GM18520 (cell line): ENCODE results near the gene TMEM255B.

Experiments used
- ATAC-seq: cut with Tn5 transposase; IDR thresholded peaks from one replicate; pipeline ENCODE4 v1.9.1; 2021; ENCODE audit not compliant: unreplicated experiment

Gene TMEM255B

DNA sequence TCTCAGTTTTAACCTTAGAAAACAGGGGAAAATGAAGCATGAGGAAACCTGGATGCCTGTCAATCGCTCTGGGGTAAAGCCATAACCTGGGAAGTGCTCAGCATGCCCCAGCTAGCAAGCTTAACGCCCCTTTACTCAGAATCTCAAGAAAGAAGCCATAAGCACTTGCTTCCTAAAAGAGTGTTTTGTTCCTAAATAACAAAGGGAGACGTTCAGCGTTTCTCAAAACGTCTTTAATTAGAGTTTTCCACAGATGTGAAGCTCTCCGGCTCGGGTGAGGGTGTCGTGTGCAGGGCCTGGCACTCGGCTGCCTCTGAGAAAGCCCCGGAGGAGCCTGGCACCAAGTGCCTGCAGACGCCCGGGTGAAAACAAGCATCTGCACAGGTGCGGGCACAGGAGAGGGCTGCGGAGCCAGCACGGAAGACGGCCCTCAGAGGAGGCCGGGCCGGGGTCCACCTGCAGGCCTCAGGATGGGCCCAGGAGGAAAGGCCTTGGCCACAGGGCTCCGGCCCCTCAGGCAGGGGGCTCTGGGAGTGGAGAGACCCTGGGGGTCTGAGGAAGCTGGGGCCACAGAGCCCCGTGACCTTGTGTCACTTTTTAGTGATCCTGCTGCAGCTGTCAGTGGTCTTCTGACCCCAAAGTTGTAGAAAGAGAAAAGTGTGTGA is 98.6 kb downstream of the TMEM255B start:
- ATAC-seq: no peak

DNA sequence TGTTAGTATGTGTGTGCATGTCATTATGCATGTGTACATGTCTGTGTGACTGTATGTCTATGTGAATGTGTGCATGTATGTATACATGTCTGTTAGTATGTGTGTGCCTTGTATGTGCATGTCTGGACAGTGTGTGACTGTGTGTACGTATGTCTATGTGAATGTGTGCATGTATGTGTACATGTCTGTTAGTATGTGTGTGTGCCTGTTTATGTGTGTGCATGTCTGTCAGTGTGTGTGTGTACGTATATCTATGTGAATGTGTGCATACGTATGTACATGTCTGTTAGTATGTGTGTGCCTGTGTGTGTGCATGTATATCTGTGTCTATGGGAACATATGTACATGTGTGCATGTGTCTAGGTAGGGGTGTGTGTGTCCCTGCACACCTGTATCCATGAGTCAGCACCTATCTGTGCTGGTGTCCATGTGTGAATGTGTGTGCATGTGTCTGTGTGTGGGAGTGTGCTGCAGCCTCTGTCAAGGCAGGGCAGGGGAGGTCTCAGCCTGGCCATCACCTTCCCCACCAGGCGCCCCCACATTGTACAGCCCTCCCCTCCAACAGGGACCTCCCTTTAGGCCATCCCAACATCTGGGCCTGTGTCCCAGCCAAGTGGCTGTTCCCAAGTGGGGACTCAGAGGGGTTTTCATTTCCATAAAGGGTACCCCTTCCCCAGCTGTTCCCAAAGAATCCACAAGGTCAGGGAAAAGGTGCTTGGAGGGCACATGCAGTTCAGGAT is 100.5 kb downstream of the TMEM255B start:
- no peak for ATAC-seq

DNA sequence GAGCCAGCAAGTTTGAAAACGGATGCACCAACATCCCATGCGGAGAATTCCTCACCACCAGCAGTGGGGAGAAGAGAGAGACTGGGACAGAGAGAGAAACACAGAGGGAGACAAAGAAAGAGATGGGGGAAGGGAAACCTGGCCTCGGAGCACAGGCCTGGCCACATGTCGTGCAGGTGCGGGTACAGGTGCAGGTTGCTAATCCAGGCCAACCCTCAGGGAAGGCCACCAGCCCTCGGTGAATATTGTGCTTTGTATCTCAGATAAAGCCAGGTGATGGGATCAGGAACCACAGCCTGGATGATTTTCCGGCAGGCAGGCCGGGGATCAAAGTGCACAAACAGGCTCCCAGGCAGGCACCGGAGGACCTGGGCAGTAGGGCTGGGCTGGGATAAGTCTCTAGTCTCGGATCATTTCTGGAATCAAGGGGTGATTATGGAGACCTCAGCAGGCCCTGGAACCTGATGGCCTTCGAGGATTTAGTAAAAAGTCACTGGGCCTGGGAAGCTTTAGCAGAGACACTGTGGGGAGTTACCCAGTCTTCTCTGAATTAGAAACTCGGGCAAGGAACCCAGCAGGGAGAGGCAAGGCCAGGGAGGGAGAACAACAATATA is 101.1 kb downstream of the TMEM255B start:
- ATAC-seq: no peak

DNA sequence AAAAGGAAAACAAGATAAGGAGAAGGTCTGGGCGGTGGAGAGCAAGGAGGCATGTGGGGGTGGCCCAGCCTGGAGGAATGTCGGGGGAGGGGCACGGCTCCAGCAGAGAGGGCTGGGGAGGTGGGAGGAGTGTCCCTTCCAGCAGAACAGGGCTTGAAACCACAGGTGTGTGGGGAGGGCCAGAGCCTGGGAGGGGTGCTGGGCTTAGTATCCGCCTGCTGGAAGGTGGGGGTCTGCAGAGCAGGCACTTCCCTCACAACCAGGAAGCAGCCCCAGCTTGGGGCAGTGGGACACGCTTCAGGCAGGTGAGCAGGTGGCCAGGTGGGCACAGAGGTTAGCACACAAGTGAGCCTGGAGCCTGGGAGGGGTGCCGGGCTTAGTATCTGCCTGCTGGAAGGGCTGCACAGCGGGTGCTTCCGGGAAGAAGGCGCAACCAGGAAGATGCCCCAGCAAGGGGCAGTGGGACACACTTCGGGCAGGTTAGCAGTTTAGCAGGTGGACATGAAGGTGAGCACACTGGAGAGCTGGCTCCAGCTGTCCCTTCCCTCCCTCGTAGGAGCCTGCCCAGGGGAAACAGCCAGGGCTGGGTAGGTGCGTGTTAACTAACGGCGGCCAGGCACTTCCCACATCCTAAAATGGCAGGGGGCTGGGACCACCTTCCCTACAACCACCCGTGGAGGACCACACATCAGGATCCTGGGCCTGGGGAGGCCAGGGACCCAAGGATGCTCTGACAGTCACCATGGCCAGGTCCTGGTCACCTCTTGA is 101.8 kb downstream of the TMEM255B start:
- no peak for ATAC-seq

DNA sequence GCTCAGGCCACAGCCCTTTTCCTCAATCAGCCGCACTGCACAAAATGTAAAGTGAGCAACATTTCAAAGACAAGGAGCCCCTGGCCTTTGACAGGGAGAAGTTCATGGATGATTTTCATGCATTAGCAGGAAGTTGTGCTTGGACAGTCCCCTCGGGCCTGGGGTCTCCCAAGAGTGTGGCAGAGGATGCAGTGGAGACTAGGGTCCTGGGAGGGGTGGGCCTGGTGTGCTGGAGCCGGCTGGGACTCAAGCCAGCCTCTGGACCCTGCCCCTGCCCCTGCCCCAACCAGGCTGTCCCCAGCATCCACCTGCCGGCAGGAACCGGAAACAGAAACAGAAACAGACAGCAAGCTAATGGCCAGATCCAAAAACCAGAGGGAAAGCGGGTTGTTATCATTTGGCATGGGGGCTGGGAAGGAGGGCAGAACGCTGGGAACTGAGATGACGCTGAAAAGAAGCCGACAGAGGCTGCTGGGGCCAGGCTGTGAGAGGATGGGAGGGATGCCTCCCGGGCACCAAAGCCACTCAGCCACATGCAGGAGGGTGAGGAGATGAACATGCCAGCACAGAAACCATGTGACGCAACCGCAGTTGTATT is 102.5 kb downstream of the TMEM255B start:
- no peak for ATAC-seq

GRCh38 chr13:113862191-113862930 is 103.3 kb downstream of the TMEM255B start:
- ATAC-seq: no peak

DNA sequence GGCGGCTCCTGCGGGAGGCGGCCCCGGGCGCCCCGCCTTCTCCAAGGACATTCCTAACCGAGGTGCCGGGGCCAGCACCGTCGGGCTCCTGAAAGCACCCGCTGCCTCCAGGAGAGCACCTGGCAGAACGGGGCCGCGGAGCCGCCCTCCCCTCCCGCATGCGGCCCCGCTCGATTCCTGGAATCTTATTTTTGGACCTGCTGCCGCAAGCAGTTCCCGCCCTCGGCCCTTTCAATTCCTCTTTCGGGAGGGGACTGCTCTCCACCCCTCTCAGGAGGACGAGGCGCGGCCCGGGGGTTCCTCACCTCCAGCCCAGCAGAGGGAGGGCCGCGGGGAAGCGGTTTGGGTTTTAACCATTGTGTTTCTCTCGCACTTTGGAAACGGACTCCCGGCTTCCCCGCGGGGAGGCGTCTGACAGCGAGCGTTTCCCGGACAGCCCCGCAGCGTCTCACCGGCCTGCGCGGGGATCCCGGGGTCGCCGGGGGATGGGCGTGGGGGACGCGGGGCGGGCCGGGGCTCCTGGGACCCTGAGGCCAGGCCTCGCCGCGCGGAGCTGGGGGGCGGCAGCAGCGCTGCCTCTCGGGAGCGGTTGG is 104.0 kb downstream of the TMEM255B start:
- no peak for ATAC-seq

DNA sequence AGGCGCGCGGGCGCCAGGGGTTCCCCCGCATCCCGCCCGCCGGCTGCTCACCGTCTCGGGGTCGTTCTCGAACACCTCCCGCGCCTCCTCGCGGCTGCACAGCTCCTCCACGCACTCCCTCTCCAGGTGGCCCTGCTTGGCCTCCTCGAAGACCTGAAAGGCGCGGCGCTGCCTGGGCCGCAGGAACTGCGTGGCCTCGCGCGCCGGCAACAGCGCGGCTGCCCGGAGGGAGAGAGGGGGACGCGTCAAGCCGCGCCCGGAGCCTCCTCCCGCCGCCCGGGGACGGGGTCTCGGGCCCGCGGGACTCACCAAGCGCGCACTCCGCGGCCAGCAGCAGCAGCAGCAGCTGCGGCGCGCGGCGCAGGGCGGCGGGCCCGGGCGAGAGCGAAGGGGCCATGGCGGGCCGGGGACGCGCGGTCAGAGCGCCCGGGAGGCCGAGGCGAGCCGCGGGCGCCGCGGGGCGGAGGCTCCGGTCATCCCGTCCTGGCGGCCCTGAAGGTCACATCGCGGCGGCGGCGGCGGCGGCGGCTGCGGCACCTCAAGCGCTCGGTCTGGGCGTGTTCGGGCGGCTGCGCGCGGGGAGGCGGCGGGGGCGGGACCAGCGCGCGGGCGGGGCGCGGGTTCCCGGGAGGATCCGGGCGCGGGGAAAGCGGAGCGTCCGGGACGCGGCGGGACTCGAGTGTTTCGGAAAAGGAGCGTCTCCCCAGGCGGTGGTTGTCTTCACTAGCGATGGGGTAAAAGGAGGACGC is 104.7 kb downstream of the TMEM255B start, which contains the start of gene GAS6:
Gene GAS6 (minus strand): TSS at position 553 of the 749 bp plus-strand sequence. CDS start 156 bp downstream, at position 397.
- no peak for ATAC-seq

GRCh38 chr13:113864273-113864890 is 105.4 kb downstream of the TMEM255B start:
- no peak for ATAC-seq

DNA sequence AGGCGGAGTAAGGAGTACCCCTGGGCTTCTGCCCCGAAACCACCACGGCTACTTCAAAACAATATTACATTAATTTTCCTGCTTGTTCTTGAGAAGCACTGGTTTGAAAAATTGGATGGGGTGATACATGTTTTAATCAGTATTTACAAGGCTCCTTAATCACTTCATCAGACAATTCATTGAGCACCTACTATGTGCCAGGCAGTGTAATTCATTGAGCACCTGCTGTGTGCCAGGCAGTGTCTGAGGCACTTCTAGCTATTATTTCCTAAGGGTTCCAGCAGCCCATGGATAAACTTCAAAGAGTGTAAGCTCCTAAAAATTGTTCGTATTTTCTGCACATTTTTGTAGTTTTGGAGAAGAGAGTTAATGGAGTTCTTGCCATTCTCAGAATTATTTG is 106.4 kb downstream of the TMEM255B start:
- no peak for ATAC-seq
